DND-41 (cell line): ENCODE data around the gene BTRC.

ENCODE experiments used
- ATAC-seq: fragments of 200-7000 bp; cut with Tn5 transposase; 3 replicates; pipeline ENCODE4 v1.9.1; 2021; ENCODE audit warnings: low read depth; ENCODE audit not compliant: insufficient read depth
- DNase-seq: peaks from one replicate; pipeline ENCODE4 v3.0.0-alpha.2; 2020
- H2AFZ ChIP-seq: 2 replicates; pipeline ENCODE4 v1.6.0; 2012; ENCODE audit warnings: low read depth, low read length
- H3K27ac ChIP-seq: 2 replicates; pipeline ENCODE4 v1.5.1; 2012; ENCODE audit warnings: low read length, inconsistent platforms
- H3K27me3 ChIP-seq: fragments of 200-600 bp; sonication (generic); 2 replicates; pipeline ENCODE4 v1.6.0; 2012; ENCODE audit warnings: low read length, mild to moderate bottlenecking, inconsistent platforms; ENCODE audit not compliant: insufficient read depth, poor library complexity
- H3K36me3 ChIP-seq: 2 replicates; pipeline ENCODE4 v1.5.1; 2012; ENCODE audit warnings: low read length, inconsistent platforms; ENCODE audit not compliant: insufficient read depth
- H3K4me1 ChIP-seq: 2 replicates; pipeline ENCODE4 v1.5.1; 2012; ENCODE audit warnings: mild to moderate bottlenecking, low read length; ENCODE audit not compliant: insufficient read depth
- H3K4me2 ChIP-seq: 2 replicates; pipeline ENCODE4 v1.6.0; 2012; ENCODE audit warnings: mild to moderate bottlenecking, moderate library complexity, low read length, inconsistent platforms; ENCODE audit not compliant: insufficient read depth
- H3K4me3 ChIP-seq, 2 experiments: fragments of 200-600 bp in 1 of 2; shearing (Covaris generic) in 1 of 2; 2 replicates each; pipeline ENCODE4 v1.5.1; 2012 to 2016; ENCODE audit warnings: inconsistent platforms in 2 of 2, low read length in 2 of 2, mild to moderate bottlenecking in 2 of 2, low read depth in 1 of 2, moderate library complexity in 1 of 2
- H3K79me2 ChIP-seq: 2 replicates; pipeline ENCODE4 v1.6.0; 2012; ENCODE audit warnings: low read length, inconsistent platforms; ENCODE audit not compliant: insufficient read depth
- H3K9ac ChIP-seq: 2 replicates; pipeline ENCODE4 v1.6.0; 2012; ENCODE audit warnings: low read depth, mild to moderate bottlenecking, inconsistent platforms, low read length, moderate library complexity
- H3K9me3 ChIP-seq: 2 replicates; pipeline ENCODE4 v1.5.1; 2012; ENCODE audit warnings: low read length, moderate library complexity, mild to moderate bottlenecking, inconsistent platforms; ENCODE audit not compliant: insufficient read depth, severe bottlenecking
- H4K20me1 ChIP-seq: 2 replicates; pipeline ENCODE4 v1.6.0; 2012; ENCODE audit warnings: low read length; ENCODE audit not compliant: insufficient read depth
- EZH2 ChIP-seq: IDR thresholded peaks from 3 replicates; pipeline ENCODE4 v1.6.1; 2012; ENCODE audit warnings: borderline replicate concordance, low read depth, mild to moderate bottlenecking, moderate library complexity, low read length, inconsistent platforms; ENCODE audit not compliant: severe bottlenecking
- TF ChIP-seq, protein P1 (sequence below): IDR thresholded peaks from 2 replicates; pipeline ENCODE4 v1.5.1; 2012; ENCODE audit warnings: borderline replicate concordance, low read length, moderate library complexity, mild to moderate bottlenecking; ENCODE audit not compliant: poor library complexity, severe bottlenecking; ENCODE audit errors: extremely low read depth

Gene BTRC

GRCh38 chr10:101310529-101311184, 43.3 kb upstream of the BTRC start:
- Histone ChIP-seq H2AFZ (no peak overlapping the region), H3K9ac (no peak overlapping the region), H3K4me2 (no peak overlapping the region), H3K4me1 (no peaks in the 10 kb centered on the region), H3K4me3 (no peak overlapping the region), H3K9me3 (no peaks in the 10 kb centered on the region), H3K27ac (no peak overlapping the region), H3K27me3 (peaks cover 11% of the 10 kb centered on the region), H3K36me3 (no peaks in the 10 kb centered on the region), H3K79me2 (no peaks in the 10 kb centered on the region), H4K20me1 (no peaks in the 10 kb centered on the region)
- no peak for TF ChIP-seq EZH2
- TF ChIP-seq, protein P1, sequence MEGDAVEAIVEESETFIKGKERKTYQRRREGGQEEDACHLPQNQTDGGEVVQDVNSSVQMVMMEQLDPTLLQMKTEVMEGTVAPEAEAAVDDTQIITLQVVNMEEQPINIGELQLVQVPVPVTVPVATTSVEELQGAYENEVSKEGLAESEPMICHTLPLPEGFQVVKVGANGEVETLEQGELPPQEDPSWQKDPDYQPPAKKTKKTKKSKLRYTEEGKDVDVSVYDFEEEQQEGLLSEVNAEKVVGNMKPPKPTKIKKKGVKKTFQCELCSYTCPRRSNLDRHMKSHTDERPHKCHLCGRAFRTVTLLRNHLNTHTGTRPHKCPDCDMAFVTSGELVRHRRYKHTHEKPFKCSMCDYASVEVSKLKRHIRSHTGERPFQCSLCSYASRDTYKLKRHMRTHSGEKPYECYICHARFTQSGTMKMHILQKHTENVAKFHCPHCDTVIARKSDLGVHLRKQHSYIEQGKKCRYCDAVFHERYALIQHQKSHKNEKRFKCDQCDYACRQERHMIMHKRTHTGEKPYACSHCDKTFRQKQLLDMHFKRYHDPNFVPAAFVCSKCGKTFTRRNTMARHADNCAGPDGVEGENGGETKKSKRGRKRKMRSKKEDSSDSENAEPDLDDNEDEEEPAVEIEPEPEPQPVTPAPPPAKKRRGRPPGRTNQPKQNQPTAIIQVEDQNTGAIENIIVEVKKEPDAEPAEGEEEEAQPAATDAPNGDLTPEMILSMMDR: no peak
- ATAC-seq (no peak), DNase-seq (no peak)

DNA sequence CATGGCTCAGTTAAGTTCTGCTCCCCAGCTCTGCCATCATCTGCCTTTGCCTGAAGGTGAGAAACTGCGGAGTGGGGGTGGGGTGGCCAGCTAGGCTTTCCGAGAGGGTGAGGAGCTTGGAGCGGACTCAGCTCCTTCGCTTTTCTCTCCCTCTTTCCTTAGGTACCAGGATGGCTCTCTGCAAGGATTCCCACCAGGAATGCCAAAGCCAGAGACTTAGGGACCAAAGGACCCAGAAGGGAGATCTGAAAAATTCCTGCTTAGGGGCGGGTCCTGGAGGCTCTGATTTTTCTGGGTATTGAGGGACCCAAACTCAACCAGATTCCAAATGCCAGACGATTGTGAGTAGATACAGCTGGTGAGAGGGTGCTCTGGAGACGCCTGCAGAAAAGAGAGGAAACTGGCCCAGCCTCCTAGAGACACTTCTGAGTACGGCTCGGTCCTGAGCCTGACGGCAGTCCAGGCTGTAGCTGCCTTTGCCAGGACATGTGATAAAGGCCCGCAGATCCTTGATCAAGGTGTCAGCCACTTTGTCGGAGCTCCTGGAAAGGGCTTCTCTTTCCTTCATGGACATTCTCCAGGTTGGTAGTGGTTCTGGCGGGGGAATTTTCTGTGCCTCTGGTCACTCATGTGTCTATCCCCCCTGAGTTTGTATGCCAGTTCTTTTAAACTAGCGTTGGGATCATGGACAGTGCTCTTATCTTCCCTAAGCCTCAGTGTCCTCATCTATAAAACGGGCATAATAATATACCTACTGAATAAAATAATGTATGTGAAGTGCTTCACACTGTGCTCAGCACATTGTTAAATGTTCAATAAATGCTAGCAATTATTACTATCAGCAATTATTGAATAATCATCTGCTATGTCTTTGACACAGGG, 42.5 kb upstream of the BTRC start:
- H3K9me3 ChIP-seq: no peaks in the 10 kb centered on the region
- no peaks in the 10 kb centered on the region for H4K20me1 ChIP-seq
- ATAC-seq: no peak
- H3K4me1 ChIP-seq: no peaks in the 10 kb centered on the region
- no peaks in the 10 kb centered on the region for H3K79me2 ChIP-seq
- no peak overlapping the region for H3K4me3 ChIP-seq
- H3K27ac ChIP-seq: no peak overlapping the region
- H2AFZ ChIP-seq: no peak overlapping the region
- H3K4me2 ChIP-seq: no peak overlapping the region
- H3K36me3 ChIP-seq: no peaks in the 10 kb centered on the region
- no peak for DNase-seq
- no peak overlapping the region for H3K9ac ChIP-seq
- TF ChIP-seq, protein P1: no peak
- TF ChIP-seq EZH2: no peak
- H3K27me3 ChIP-seq: peaks cover 11% of the 10 kb centered on the region

- Histone ChIP-seq H2AFZ (no peak overlapping the region), H3K4me1 (no peaks in the 10 kb centered on the region), H3K9ac (no peak overlapping the region), H4K20me1 (no peaks in the 10 kb centered on the region), H3K27ac (no peak overlapping the region), H3K36me3 (no peaks in the 10 kb centered on the region), H3K4me3 (no peak overlapping the region), H3K4me2 (no peak overlapping the region), H3K79me2 (no peaks in the 10 kb centered on the region), H3K9me3 (no peaks in the 10 kb centered on the region), H3K27me3 (peaks cover 12% of the 10 kb centered on the region)
- TF ChIP-seq, protein P1: no peak
- no peak for TF ChIP-seq EZH2
- ATAC-seq (no peak), DNase-seq (no peak)
These were observed 34.6 kb upstream of the BTRC start for GRCh38 chr10:101319241-101319915.
